Endothelial cell of umbilical vein (primary cell): ENCODE data around the gene KCP. TPM values are rescaled to one million over a fixed set of nuclear protein-coding genes. Genes with fewer than 3 reads are reported as not detected.

ENCODE experiments used
- BruUV-seq: library from RNA; stranded (reverse); fragments of 400-500 nt; replicated peaks from 2 replicates; lab custom pipeline; 2021; lab: Mats Ljungman, UMichigan
- CTCF ChIA-PET: fragments of 300-600, 350-600 bp; sonication (Branson Sonifier 250); formaldehyde crosslinking; loops from one replicate; lab custom pipeline; 2021; ENCODE audit warnings: antibody characterized with exemption, inconsistent platforms; lab: Charles Lee
- POLR2A ChIA-PET: fragments of 300-600, 350-600 bp; sonication (Branson Sonifier 250); formaldehyde crosslinking; loops from one replicate; lab custom pipeline; 2021; ENCODE audit warnings: antibody characterized with exemption, inconsistent platforms; lab: Charles Lee
- DNase-seq: peaks from one replicate; pipeline ENCODE4 v3.0.0-alpha.2; 2011; ENCODE audit warnings: low read depth, low spot score
- FAIRE-seq: peaks from 2 replicates; lab custom pipeline; 2011; peaks lifted over from hg19 to GRCh38; lab: Jason Lieb, UNC
- H2AFZ ChIP-seq: 2 replicates; pipeline ENCODE4 v1.6.0; 2012; ENCODE audit warnings: low read depth, low read length, control low read depth, inconsistent platforms
- H3K27ac ChIP-seq: 2 replicates; pipeline ENCODE4 v1.5.1; 2011; ENCODE audit warnings: low read depth, mild to moderate bottlenecking, control low read depth, low read length, moderate library complexity; ENCODE audit not compliant: insufficient read depth
- H3K27me3 ChIP-seq, 2 experiments: 2 replicates each; pipeline versions ENCODE4 v1.6.0 to v1.6.1; 2011; ENCODE audit warnings: low read length in 2 of 2, mixed read lengths in 1 of 2; ENCODE audit not compliant: control insufficient read depth in 2 of 2, insufficient read depth in 2 of 2
- H3K36me3 ChIP-seq, 2 experiments: 2 replicates in 1 of 2; 3 replicates in 1 of 2; pipeline ENCODE4 v1.5.1; 2011; ENCODE audit warnings: low read length in 2 of 2, mild to moderate bottlenecking in 1 of 2, moderate library complexity in 1 of 2; ENCODE audit not compliant: control insufficient read depth in 2 of 2, insufficient read depth in 2 of 2; ENCODE audit errors: extremely low read depth in 1 of 2
- H3K4me1 ChIP-seq: 3 replicates; pipeline ENCODE4 v1.5.1; 2011; ENCODE audit warnings: mild to moderate bottlenecking, low read length; ENCODE audit not compliant: control insufficient read depth, insufficient read depth; ENCODE audit errors: extremely low read depth
- H3K4me2 ChIP-seq: 2 replicates; pipeline ENCODE4 v1.6.1; 2011; ENCODE audit warnings: low read length, control low read depth, mixed read lengths; ENCODE audit not compliant: insufficient read depth
- H3K4me3 ChIP-seq, 3 experiments: fragments of 200-600 bp in 1 of 3; sonication (generic), shearing (Covaris generic) in 1 of 3; replicated peaks in 1 of 3; 2 replicates each; pipeline ENCODE4 v1.5.1; 2011 to 2016; ENCODE audit warnings: control low read depth in 3 of 3, low read length in 3 of 3, mild to moderate bottlenecking in 2 of 3, inconsistent platforms in 1 of 3, low read depth in 1 of 3, moderate library complexity in 1 of 3; ENCODE audit not compliant: insufficient read depth in 1 of 3
- H3K79me2 ChIP-seq: 2 replicates; pipeline ENCODE4 v1.6.0; 2012; ENCODE audit warnings: low read length, inconsistent platforms; ENCODE audit not compliant: control insufficient read depth, insufficient read depth
- H3K9ac ChIP-seq: replicated peaks from 2 replicates; pipeline ENCODE3; 2011; ENCODE audit warnings: low read length, control low read depth; ENCODE audit not compliant: insufficient read depth; ENCODE audit errors: extremely low read depth
- H3K9me1 ChIP-seq: replicated peaks from 3 replicates; pipeline ENCODE4 v1.6.0; 2011; ENCODE audit warnings: mild to moderate bottlenecking, low read length; ENCODE audit not compliant: control insufficient read depth, insufficient read depth; ENCODE audit errors: extremely low read depth
- H3K9me3 ChIP-seq: replicated peaks from 2 replicates; pipeline ENCODE4 v1.5.1; 2012; ENCODE audit warnings: low read length, inconsistent platforms; ENCODE audit not compliant: control insufficient read depth, insufficient read depth
- H4K20me1 ChIP-seq: replicated peaks from 2 replicates; pipeline ENCODE3; 2011; ENCODE audit warnings: mild to moderate bottlenecking, low read length; ENCODE audit not compliant: control insufficient read depth, insufficient read depth; ENCODE audit errors: extremely low read depth
- CTCF ChIP-seq, 2 donors: IDR thresholded peaks; 1 replicate in 1 of 2; 2 replicates in 1 of 2; pipeline ENCODE4 v1.5.1; 2011; ENCODE audit warnings: low read length in 2 of 2, mild to moderate bottlenecking in 2 of 2, moderate library complexity in 2 of 2, control low read depth in 1 of 2, inconsistent platforms in 1 of 2, low read depth in 1 of 2; ENCODE audit not compliant: insufficient read depth in 1 of 2; ENCODE audit errors: extremely low read depth in 1 of 2
- EZH2 ChIP-seq: IDR thresholded peaks from 2 replicates; pipeline ENCODE4 v1.6.1; 2012; ENCODE audit warnings: borderline replicate concordance, low read depth, mild to moderate bottlenecking, moderate library complexity, low read length, inconsistent platforms; ENCODE audit not compliant: severe bottlenecking
- FOS ChIP-seq: IDR thresholded peaks from 2 replicates; pipeline ENCODE4 v1.6.1; 2011; ENCODE audit warnings: mild to moderate bottlenecking, low read length, moderate library complexity, borderline replicate concordance; ENCODE audit not compliant: insufficient read depth
- GATA2 ChIP-seq: IDR thresholded peaks from 2 replicates; pipeline ENCODE4 v1.7.0; 2011; ENCODE audit warnings: low read depth, mild to moderate bottlenecking, moderate library complexity, mixed read lengths, low read length; ENCODE audit not compliant: insufficient read length, insufficient read depth
- JUN ChIP-seq: IDR thresholded peaks from 2 replicates; pipeline ENCODE4 v1.6.1; 2011; ENCODE audit warnings: borderline replicate concordance, low read depth; ENCODE audit not compliant: insufficient read length, insufficient read depth
- MAX ChIP-seq: IDR thresholded peaks from 2 replicates; pipeline ENCODE4 v1.6.1; 2011; ENCODE audit not compliant: insufficient read depth, insufficient read length
- MYC ChIP-seq: IDR thresholded peaks from one replicate; pipeline ENCODE4 v1.6.1; 2011; ENCODE audit warnings: mild to moderate bottlenecking, low read depth, low read length
- POLR2A ChIP-seq: IDR thresholded peaks from 2 replicates; pipeline ENCODE4 v1.6.1; 2012; ENCODE audit warnings: low read depth, mild to moderate bottlenecking, control low read depth, low read length
- POLR2AphosphoS5 ChIP-seq: IDR thresholded peaks from 2 replicates; pipeline ENCODE4 v1.6.1; 2012; ENCODE audit warnings: low read depth, mild to moderate bottlenecking, control low read depth, low read length, moderate library complexity; ENCODE audit not compliant: insufficient read depth
- dilution Hi-C: fragments of 300-500 bp; cut with MboI; formaldehyde crosslinking; loops from one replicate; pipeline ENCODE4 v1.15.0; 2019; ENCODE audit warnings: low sequenced_read_pairs; ENCODE audit not compliant: extremely low pct_ligation_motif_present
- intact Hi-C: fragments of 100-400 bp; cut with micrococcal nuclease; formaldehyde crosslinking; loops from one replicate; pipeline ENCODE4 v1.10.0; 2022
- polyA plus RNA-seq, 4 experiments: library from polyadenylated mRNA; depleted of rRNA in 3 of 4; stranded (reverse) in 3 of 4; unstranded in 1 of 4; fragments of >200 nt; gene quantifications; 2 replicates each; pipeline versions ENCODE4 v1.2.1 to v1.2.3, GENCODE V29; 2011 to 2012; ENCODE audit warnings: missing spikeins in 1 of 4
- total RNA-seq: library from RNA; stranded (reverse); gene quantifications from 2 replicates; pipeline ENCODE4 v1.2.3, GENCODE V29; 2021

KCP gene
- total and polyA plus RNA-seq, 2 donors (not counting 3 experiments of a cell fraction or from before 2014, with no cell fraction given) = not detected

GRCh38 chr7:128919881-128920799 lies 9.6 kb upstream of the KCP start:
- Histone ChIP-seq H3K27ac (no peak overlapping the region), H3K4me1 (no peaks in the 10 kb centered on the region), H3K4me3 (no peak overlapping the region), H4K20me1 (no peaks in the 10 kb centered on the region), H3K79me2 (no peaks in the 10 kb centered on the region), H3K9me1 (no peaks in the 10 kb centered on the region), H2AFZ (no peak overlapping the region), H3K9ac (no peak overlapping the region), H3K4me2 (no peak overlapping the region), H3K9me3 (no peaks in the 10 kb centered on the region), H3K27me3 (peaks cover 32 to 39% of the 10 kb centered on the region in 2 experiments), H3K36me3 (no peaks in the 10 kb centered on the region)
- POLR2A ChIA-PET = no interaction called here
- intact Hi-C loops (no loop called here), dilution Hi-C loops (no loop called here)
- CTCF ChIA-PET = no interaction called here
- FAIRE-seq (no peak), DNase-seq (no peak)
- TF ChIP-seq FOS = no peak
- no peak for TF ChIP-seq CTCF (IDR thresholded peaks at IDR 0.05; ENCODE audit: extremely low read depth in 1 of 2, insufficient read depth in 1 of 2, low read depth in 1 of 2, low read length in 2 of 2)
- TF ChIP-seq JUN = no peak
- no TSS peak for BruUV-seq

- no peaks in the 10 kb centered on the region for H3K9me3 ChIP-seq
- intact Hi-C loops (no loop called here), dilution Hi-C loops (no loop called here)
- DNase-seq (no peak), FAIRE-seq (no peak)
- H3K4me3 ChIP-seq = no peak overlapping the region
- no peak overlapping the region for H3K9ac ChIP-seq
- H3K9me1 ChIP-seq = no peaks in the 10 kb centered on the region
- no peak overlapping the region for H2AFZ ChIP-seq
- H3K27me3 ChIP-seq = peaks cover 39 to 45% of the 10 kb centered on the region in 2 experiments
- ChIA-PET CTCF (no interaction called here), POLR2A (no interaction called here)
- H3K4me1 ChIP-seq = no peaks in the 10 kb centered on the region
- no peaks in the 10 kb centered on the region for H3K36me3 ChIP-seq
- H4K20me1 ChIP-seq = no peaks in the 10 kb centered on the region
- no peaks in the 10 kb centered on the region for H3K79me2 ChIP-seq
- BruUV-seq = no TSS peak
- no peak overlapping the region for H3K27ac ChIP-seq
- no peak overlapping the region for H3K4me2 ChIP-seq
- TF ChIP-seq POLR2A = no peak
- TF ChIP-seq CTCF (IDR thresholded peaks at IDR 0.05; ENCODE audit: extremely low read depth in 1 of 2, insufficient read depth in 1 of 2, low read depth in 1 of 2, low read length in 2 of 2) = no peak
- no peak for TF ChIP-seq GATA2
- no peak for TF ChIP-seq MYC
- no peak for TF ChIP-seq POLR2AphosphoS5
- no peak for TF ChIP-seq MAX
- no peak for TF ChIP-seq FOS
- TF ChIP-seq JUN = no peak
- TF ChIP-seq EZH2 = no peak
Observed at GRCh38 chr7:128919241-128919640, 8.7 kb upstream of the KCP start.
